Measurements from ENCODE around the gene CA10. TPM values are rescaled to one million over a fixed set of nuclear protein-coding genes. Genes with fewer than 3 reads are reported as not detected.

The CA10 gene
- polyA plus RNA-seq, 1 donor (not counting 4 experiments of a cell fraction or from before 2014, with no cell fraction given), result 2.9 TPM

- H3K79me2 ChIP-seq (ENCODE audit: control insufficient read depth, insufficient read depth, low read length), result no peaks in the 10 kb centered on the region
- DNase-seq (ENCODE audit: low read depth, low spot score), result no peak
Observed at GRCh38 chr17:51908841-51909537, 249.5 kb downstream of the CA10 start.

GRCh38 chr17:51907041-51907440, 251.5 kb downstream of the CA10 start:
- Histone ChIP-seq H3K27me3 (ENCODE audit: control insufficient read depth, extremely low read depth, insufficient read depth, low read length) (no peaks in the 10 kb centered on the region), H3K9ac (ENCODE audit: control insufficient read depth, extremely low read depth, insufficient read depth, low read length) (no peak overlapping the region), H3K4me2 (ENCODE audit: control insufficient read depth, extremely low read depth, insufficient read depth, low read depth, low read length) (no peak overlapping the region), H3K4me1 (ENCODE audit: control insufficient read depth, extremely low read depth, insufficient read depth, low read length) (no peaks in the 10 kb centered on the region), H3K9me1 (ENCODE audit: control insufficient read depth, extremely low read depth, insufficient read depth, low read length) (no peaks in the 10 kb centered on the region), H3K9me3 (ENCODE audit: control insufficient read depth, low read depth, low read length) (no peaks in the 10 kb centered on the region), H3K36me3 (ENCODE audit: control insufficient read depth in 2 of 2, extremely low read depth in 1 of 2, insufficient read depth in 2 of 2, low read length in 2 of 2) (no peaks in the 10 kb centered on the region), H2AFZ (ENCODE audit: control insufficient read depth, low read length) (no peak overlapping the region), H3K79me2 (ENCODE audit: control insufficient read depth, insufficient read depth, low read length) (no peaks in the 10 kb centered on the region), H4K20me1 (ENCODE audit: control insufficient read depth, extremely low read depth, insufficient read depth, low read length) (no peaks in the 10 kb centered on the region), H3K27ac (ENCODE audit: control insufficient read depth, insufficient read depth, low read length) (no peak overlapping the region), H3K4me3 (ENCODE audit: control insufficient read depth in 2 of 3, extremely low read depth in 1 of 3, insufficient read depth in 2 of 3, low read depth in 1 of 3, low read length in 3 of 3) (no peak overlapping the region)
- dilution Hi-C loops (cut with MboI; ENCODE audit: extremely low pct_ligation_motif_present, low sequenced_read_pairs), result no loop called here
- DNase-seq (ENCODE audit: low read depth, low spot score) (no peak), FAIRE-seq (no peak)
- TF ChIP-seq EZH2 (IDR thresholded peaks at IDR 0.05; ENCODE audit: low read length) (no peak), CTCF (optimal IDR thresholded peaks at IDR 0.05 in 1 of 3, IDR thresholded peaks at IDR 0.05 in 1 of 3, conservative IDR thresholded peaks at IDR 0.05 in 1 of 3; ENCODE audit: extremely low read depth in 1 of 3, insufficient read depth in 2 of 3, low read length in 3 of 3) (no peak)

More at GRCh38 chr17:51908841-51909537, 249.5 kb downstream of the CA10 start:
- no peak overlapping the region for H3K4me2 ChIP-seq (ENCODE audit: control insufficient read depth, extremely low read depth, insufficient read depth, low read depth, low read length)
- no peak overlapping the region for H3K9ac ChIP-seq (ENCODE audit: control insufficient read depth, extremely low read depth, insufficient read depth, low read length)
- H3K27me3 ChIP-seq (ENCODE audit: control insufficient read depth, extremely low read depth, insufficient read depth, low read length), result no peaks in the 10 kb centered on the region
- no peak overlapping the region for H3K27ac ChIP-seq (ENCODE audit: control insufficient read depth, insufficient read depth, low read length)
- H3K9me1 ChIP-seq (ENCODE audit: control insufficient read depth, extremely low read depth, insufficient read depth, low read length), result no peaks in the 10 kb centered on the region
- no peak overlapping the region for H3K4me3 ChIP-seq (ENCODE audit: control insufficient read depth in 2 of 3, extremely low read depth in 1 of 3, insufficient read depth in 2 of 3, low read depth in 1 of 3, low read length in 3 of 3)
- TF ChIP-seq EZH2 (IDR thresholded peaks at IDR 0.05; ENCODE audit: low read length) (no peak), CTCF (optimal IDR thresholded peaks at IDR 0.05 in 1 of 3, IDR thresholded peaks at IDR 0.05 in 1 of 3, conservative IDR thresholded peaks at IDR 0.05 in 1 of 3; ENCODE audit: extremely low read depth in 1 of 3, insufficient read depth in 2 of 3, low read length in 3 of 3) (no peak)
- H3K9me3 ChIP-seq (ENCODE audit: control insufficient read depth, low read depth, low read length), result no peaks in the 10 kb centered on the region
- no peaks in the 10 kb centered on the region for H3K36me3 ChIP-seq (ENCODE audit: control insufficient read depth in 2 of 2, extremely low read depth in 1 of 2, insufficient read depth in 2 of 2, low read length in 2 of 2)
- H3K4me1 ChIP-seq (ENCODE audit: control insufficient read depth, extremely low read depth, insufficient read depth, low read length), result no peaks in the 10 kb centered on the region
- dilution Hi-C loops (cut with MboI; ENCODE audit: extremely low pct_ligation_motif_present, low sequenced_read_pairs), result no loop called here
- H4K20me1 ChIP-seq (ENCODE audit: control insufficient read depth, extremely low read depth, insufficient read depth, low read length), result no peaks in the 10 kb centered on the region
- H2AFZ ChIP-seq (ENCODE audit: control insufficient read depth, low read length), result no peak overlapping the region
- no peak for FAIRE-seq

Measured in keratinocyte (primary cell).